ENCODE data around the gene MRAS.
A peak's percentile ranks its signal among the peaks of the same experiment; 100 is the strongest.

The MRAS gene

DNA sequence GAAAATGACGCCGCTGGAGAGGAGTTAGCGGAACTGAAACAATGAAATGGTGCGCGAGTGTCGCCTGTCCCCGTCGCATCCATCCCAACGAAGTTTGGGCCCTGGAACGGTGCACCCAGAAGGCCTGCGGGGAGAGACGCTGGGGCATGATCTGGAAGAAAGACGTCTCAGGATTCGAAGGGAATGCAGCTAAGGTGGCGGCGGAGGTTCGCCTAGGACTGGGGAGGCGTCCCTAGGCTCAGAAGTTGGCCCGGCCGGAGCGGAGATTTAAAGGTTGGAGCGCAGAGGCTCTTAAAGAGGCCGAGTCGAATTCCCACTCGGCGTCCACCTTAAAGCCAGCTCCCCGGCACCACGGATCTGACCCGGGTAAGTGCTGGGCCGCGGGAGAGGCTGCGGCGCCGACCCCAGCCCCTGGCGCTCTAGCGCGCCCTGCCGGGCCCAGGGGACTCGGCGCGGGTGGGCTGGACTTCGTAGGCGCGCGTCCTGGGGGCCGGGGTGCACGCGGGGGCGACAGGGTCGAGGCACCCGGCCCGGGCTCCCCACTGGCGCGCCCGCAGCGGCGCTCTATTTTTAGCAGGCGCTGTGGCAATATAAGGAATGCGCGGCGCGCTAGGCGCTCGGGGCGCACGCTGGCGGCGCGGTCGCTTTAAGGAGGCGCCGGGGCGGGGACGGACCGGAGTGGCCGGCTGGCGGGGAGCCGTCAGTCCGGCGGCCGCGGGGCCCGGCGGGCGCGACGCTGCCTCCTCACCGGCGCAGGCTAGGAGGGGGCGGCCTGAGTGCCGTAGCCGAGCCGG, at the start of gene MRAS:
MRAS (plus strand) TSS at position 620 of the 794 bp plus-strand sequence. CDS start 24,305 bp downstream, outside the sequence.
- peak; percentile 13 for DNase-seq

DNA sequence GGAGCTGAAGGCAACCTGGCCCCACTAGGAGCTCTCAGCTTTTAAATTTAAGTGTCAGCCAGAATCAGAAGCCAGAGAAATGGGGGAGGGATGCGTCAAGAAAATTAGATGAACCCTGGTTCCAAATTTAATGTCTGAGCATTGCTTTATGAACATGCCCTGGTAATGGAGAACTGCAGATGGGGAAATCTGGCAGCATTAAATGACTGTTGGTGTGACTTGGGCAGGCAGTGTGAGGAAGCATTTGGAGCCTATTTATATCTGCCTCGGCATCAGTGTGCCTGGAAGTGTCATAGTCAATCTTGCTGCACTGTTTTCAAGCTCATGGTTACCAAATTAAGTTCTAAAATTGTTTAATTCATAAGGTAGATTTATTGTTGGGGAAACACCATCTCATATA, 47.7 kb upstream of the MRAS start:
- no peak for DNase-seq

DNA sequence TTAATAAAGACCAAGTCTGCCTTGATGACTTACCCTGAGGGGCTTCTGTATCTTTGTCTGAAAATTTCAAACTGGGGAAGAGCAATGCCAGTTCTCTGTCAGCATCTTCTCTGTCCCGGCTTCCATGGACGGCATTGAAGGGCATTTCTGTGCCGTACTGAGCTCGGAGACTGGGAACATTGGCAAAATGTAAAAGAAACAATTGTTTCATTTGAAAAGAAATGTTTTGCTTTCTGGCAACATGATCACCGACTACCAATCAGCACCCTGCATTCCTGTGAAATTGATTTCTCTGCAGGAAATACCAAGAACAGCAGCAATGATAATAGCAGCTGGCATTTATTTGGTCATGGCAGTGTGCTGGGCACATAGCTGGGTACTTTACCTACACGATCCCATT, 44.9 kb upstream of the MRAS start:
- no peak for DNase-seq

GRCh38 chr3:138307899-138308298, 40.5 kb upstream of the MRAS start:
- no peak for DNase-seq

DNA sequence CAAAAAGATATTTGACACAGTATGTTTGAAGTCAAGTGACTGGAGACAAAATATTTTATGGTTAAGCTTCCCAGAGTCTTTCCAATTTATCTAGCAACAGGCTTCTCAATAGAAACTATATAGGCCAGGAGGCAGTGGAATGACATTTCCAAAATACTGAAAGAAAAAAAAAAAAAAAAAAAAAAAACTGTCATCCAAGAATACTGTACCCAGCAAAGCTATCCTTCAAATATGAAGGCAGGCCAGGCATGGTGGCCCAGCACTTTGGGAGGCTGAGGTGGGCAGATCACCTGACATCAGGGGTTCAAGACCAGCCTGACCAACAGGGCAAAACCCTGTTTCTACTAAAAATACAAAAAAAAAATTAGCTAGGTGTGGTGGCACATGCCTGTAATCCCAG, 39.6 kb upstream of the MRAS start:
- no peak for DNase-seq

DNA sequence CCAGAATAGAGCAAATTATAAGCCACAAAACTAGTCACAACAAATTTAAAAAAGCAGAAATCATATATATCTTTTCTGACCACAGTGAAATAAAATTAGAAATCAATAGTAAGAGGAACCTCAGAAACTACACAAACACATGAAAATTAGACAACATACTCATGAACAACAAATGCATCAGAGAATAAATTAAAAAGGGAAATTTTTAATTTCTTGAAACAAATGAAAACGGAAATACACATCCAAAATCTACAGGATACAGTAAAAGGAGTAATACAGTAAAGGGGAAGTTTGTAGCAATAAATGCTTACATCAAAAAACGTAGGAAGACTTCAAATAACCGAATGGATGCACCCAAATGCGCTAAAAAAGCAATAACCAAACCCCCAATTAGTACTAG, 37.9 kb upstream of the MRAS start:
- no peak for DNase-seq

GRCh38 chr3:138314751-138315150, 33.6 kb upstream of the MRAS start:
- DNase-seq, result no peak

DNA sequence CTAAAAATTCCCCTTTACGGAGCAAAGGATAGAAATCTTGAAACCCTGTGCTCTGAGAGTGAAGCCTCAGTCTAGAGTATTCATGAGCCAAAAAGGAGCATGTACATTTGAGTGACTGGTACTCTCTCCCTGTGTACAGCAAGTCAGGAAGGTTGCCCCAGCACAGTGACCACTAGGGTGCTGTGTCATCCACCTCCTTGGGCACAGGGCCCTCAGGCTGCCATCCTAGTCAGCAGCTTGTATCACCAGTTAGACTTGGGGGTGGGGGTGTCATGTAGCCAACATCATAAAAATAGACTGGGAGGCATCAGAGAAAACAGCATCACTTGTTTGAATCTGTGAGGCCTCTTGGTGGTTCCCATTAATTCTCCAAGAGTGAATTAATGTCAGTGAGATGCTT, 30.7 kb upstream of the MRAS start:
- no peak for DNase-seq

DNA sequence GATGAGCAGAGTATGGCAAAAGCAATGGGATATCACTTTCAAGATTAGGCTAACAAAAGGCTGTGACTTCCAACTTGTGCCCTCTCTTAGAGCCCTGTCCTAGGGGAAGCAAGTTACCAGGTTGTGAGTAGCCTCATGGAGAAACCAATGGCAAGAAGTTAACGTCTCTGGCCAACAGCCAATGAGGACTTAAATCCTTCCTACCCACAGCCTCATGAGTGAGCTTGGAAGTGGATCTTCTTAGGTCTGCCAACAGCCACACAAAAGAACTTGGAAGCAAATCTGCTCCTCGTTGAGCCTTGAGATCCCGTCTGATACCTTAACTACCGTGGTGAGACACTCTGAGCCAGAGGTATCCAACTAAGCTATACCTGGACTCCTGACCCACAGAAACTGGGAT, 24.4 kb upstream of the MRAS start:
- DNase-seq, result no peak

DNA sequence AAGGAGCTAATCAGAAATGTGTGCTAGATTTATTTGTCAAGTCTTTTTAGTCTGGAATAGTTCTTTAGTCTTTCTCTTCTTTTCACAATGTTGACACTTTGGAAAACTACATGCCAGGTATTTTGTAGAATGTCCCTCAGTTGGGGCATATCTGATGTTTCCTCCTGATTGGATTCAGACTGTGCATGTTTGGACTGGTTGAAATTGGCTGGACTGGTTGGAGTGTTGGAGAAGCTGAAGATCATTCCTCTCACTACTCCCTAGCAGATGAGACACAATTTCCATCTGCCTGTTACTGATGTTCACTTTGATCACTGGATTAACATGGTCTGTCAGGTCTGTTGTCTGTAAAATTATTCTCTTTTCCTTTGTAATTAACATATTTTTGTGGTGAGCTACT, 22.4 kb upstream of the MRAS start:
- no peak for DNase-seq

- DNase-seq, result no peak
Observed at GRCh38 chr3:138326866-138327595, 21.3 kb upstream of the MRAS start.

DNA sequence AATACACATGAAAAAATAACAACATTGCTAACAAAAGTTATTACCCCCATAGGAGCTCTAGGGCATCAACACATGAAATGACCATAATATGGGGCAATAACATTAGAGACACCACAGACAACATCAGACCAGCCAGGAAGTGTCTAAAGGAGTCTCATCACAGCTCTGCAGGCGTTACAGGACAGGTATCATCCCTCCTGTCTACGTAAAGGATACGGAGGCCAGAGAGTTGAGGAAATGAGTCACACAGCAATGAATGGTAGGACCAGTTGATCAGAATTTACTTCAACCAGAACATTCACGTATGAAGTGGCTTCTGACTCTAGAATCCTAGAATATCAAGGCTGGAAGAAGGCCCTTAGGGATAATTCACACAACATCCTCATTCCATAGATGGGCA, 20.5 kb upstream of the MRAS start:
- no peak for DNase-seq

- no peak for DNase-seq
Observed at GRCh38 chr3:138328341-138328740, 20.0 kb upstream of the MRAS start.

DNA sequence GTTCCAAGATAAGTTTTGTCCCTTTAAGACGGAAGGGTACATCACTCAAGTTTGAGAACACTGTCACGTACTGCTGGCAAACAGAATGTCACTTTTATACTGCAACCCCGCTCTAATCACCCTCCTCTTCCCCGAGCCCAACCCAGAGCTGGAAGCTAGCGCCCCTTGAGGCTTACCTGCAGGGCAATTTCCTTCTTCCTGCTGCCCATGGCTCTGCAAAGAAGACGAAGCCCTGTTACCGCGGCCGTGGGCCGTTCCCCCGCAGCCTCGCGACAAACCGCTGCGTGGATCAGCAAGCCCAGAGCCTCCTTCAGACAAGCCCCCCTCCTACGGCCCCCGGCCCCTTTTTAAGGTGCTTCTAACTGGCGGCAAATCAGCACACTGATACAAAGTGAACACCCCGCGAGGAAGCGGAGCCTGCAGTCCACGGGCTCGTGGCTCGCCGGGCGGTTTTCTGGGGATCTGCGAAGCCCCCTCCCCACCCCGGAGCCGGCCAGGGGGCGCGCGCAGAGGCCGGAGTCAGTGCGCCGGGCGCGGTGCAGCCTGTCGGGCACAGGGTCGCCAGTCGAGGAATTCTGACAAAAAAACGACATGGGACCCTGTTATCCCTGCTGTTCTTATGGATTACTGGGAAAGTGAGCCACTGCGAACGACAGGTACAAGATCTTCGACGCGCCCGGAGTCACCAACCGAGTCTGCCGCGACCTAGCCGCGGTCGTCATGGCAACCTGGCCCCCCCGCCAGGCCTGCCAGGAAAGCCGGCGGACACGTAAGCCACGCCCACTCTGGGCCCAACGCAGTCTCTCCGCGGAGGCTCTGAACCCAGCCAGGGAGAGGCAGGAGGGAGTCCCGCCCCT, 19.0 kb upstream of the MRAS start, which contains the start of gene NME9:
NME9 (minus strand) TSS at position 725 of the 857 bp plus-strand sequence; CDS start at position 209, 516 bp downstream.
- peak; percentile 88 for DNase-seq

GRCh38 chr3:138329984-138330293, 18.4 kb upstream of the MRAS start:
- DNase-seq, result no peak

DNA sequence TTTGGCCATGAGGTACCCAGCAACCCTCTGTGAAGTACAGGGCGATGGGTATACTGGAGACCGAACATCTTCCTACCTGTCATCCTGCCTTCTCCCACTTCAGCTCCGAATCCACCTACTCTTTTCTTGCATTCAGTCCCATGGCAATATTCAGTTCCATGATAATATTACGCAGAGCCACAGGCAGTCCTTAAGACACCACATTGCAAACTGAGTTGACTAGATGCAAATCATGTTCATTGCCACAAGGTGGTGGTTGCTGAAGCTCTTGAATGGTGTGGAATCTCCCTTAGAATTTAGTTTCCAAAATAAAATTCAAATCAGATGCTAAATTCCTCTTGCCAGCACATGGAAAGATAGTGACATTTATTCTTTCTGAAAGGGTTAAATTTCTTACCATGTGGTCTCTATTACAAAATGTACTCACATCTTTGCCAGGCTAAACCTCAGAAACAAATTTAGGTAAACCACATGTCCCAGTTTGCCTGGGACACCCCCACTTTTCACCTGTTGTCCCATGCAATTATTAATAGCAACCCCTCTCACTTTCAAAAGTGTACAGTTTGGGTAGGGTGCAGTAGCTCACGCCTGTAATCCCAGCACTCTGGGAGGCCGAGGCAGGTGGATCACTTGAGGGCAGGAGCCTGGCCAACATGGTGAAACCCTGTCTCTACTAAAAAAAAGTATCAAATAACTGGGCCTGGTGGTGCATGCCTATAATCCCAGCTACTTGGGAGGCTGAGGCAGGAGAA, 17.1 kb upstream of the MRAS start:
- no peak for DNase-seq

DNA sequence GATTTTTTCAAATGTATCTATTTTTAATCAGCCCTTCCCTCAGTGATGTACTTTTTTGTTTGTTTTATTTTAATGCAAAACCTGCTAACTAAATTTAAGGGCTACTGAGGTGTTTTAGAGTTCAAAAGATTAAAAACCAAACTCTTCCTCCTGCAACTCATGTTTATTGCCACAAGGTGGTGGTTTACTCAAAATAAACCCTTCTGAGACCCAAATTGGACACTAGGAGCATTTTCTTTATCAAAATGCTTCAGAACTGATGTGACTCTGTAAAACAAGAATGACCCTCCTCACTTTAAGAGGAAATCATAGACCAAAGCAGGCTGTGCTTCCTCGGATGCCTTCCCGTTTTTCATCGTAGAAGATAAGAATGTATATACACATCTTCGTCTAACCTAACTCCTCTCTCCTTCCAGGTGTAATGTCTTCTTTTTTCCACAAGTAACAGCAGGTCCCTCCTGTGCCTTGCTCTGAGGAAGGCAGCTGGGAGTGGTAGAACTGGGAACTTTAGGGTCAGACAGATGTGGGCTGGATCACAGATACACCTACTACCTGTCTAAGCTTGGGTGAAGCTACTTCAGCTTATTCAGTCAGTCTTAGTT, 15.8 kb upstream of the MRAS start:
- no peak for DNase-seq

DNA sequence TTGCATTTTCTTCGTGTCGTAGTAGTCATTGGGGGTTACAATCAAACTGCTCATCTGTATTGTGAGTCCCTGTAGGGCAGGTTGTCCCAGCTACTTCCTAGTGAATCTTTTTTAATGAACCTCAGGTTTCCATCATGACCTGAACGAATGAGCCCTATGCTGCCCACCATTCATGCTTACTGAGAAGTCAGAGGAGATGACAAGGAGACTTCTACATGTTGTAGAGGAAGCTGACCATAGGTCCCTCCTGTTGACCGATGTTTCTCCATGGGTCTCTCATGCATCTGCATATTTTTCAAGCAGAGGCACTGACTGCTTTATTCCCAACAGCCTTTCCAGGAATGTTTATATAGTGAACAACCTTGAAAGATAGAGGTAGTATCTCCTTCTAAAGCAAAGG, 13.8 kb upstream of the MRAS start:
- no peak for DNase-seq

DNA sequence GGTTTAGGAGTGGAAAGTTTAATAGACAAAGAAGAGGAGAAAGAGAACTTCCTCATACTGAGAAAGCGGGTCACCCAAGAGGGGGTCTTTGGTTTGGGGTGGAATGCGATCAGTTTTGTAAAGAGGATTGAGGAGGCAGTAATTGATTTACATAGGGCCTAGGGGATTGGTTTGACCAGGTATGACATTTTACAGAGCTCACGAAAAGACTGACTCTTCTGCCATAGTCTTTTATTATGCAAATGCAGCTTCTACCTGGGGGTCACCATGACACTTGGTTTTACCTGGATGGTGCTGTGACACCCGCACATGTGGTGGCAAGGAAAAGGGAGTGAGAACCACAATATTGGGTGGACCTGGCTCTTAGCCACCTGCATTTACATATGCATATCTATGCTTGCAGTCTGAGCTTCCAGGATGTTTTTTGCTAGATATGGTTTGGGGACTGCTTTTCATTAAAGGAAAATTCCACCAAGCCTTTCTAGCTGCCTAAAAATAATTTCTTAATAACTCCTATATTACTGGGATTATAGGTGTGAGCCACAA, 11.9 kb upstream of the MRAS start:
- no peak for DNase-seq

GRCh38 chr3:138338244-138338643, 10.1 kb upstream of the MRAS start:
- DNase-seq, result no peak

DNA sequence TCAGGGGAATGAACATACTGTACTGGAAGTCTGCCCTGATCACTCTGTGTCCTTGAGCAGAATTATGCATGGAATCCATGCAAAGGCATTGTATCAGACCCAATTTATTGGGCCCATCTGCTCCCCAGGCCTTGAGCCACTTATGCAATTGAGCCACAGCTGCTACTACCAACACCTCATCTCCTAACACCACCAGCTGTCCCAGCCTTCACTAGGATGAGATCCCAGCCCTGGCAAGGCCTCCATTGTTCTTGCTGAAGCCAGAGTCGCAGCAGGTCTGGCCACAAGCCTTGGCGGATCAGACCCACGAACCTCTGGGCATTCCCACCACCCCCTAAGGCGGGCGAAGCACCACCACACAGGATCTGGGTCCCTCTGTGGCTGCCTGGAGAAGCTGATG, 9.6 kb upstream of the MRAS start:
- DNase-seq, result no peak

- no peak for DNase-seq
Observed at GRCh38 chr3:138340511-138340910, 7.9 kb upstream of the MRAS start.

Data from activated naive CD4-positive, alpha-beta T cell treated with Interleukin-2 at 50 U/mL for 16 hours (primary cell).